GM19099 (cell line): Measurements from ENCODE around the gene GID8.

Experiments used
- POLR2A ChIP-seq: IDR thresholded peaks from 3 replicates; pipeline ENCODE4 v1.6.1; 2011; ENCODE audit warnings: low read depth; ENCODE audit not compliant: insufficient read length; ENCODE audit errors: extremely low read depth

GID8 gene

DNA sequence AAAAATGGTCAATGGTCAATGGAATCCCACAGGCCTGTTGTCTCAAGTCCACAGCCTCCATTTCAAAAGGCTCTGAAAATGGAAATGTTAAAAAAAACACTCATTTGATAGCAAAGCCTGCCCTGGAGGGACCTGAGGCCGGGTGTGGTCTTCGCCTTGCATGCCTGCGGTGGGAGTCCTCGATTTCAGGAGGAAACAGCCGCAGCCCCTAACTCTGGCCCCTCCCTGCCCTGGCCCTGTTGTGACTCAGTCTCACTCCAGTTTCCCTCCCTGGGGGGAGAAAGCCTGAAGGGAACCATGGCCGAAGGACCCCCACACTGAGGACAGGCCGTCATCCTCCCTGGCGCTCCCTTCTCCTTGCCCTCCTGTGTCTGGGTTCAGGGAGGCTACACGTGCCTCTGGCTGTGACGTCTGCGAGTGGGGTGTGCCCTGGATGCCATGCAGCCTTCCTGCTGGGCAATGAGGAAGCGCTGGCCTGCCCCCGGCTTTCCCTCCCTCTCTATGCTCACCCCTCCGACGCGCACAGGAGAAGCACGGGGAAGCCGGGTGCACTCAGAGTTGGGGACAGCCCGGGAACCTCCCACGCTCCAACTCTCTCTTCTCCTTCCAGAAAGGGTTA is 59.6 kb downstream of the GID8 start:
- TF ChIP-seq POLR2A = no peak
